NCI-H2196 (cell line): ENCODE results near the gene MAGEA8.
"Not testable (repeated sequence)": the region's sequence is repeated elsewhere in the genome, so short reads cannot be mapped to it uniquely, and the experiment has no call there.

ENCODE experiments used
- DNase-seq: peaks from one replicate; lab custom pipeline; 2025; ENCODE audit not compliant: unreplicated experiment; lab: John Stamatoyannopoulos, UW

Gene MAGEA8

DNA sequence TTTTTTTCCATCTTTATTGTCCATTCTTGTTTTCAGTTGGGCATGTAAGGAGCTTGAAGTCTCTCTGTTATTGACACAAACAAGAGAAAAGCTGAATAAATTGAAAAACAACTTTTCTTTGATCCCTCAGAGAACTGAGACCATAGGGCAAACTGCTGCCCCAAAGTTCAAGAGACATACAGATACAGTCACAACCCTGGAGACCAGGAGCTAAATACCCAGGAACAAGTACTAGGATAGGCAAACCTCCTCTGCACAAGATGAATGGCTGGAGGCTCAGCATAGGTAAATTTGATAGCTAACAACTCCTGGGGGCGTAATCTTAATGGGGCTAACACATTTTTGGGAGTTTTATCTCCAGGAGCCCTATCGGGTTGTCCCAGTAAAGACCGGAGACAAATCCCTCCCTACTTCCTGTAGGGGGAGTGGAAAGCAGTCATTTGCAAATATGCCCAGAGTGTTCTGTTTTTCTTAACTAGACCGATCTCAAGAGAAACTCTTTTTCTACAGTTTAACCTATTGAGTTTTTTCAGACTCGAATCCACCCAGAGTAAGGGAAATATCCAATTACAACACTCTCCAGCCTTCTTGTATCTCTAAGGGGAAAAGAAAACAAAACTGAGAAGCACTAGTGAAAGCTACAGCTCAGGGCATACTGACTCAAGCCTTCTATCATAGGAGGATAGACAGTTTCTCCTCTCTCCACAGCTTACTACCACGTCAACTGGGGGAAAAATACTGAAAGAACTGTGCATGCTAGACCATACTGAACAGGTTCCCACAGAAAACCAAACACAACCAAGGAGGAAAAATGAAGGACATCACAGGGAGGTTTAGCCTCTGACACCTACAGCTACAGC, 23.1 kb downstream of the MAGEA8 start:
- DNase-seq: no peak

DNA sequence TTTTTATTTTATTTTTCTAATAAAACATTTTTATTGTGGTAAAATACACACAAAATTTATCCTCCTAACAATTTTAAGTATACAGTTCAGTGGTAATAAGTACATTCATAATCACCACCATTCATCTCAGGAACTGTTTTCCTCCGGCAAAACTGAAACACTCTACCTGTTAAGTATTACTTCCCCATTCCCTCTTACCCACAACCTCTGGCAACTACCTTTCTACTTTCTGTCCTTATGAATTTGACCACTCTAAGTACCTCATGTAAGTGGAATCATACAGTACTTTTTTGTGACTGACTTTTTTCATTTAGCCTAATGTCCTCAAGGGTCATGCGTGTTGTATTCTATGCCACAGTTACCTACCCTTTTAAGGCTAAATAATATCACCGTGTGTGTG, 27.3 kb downstream of the MAGEA8 start:
- no peak for DNase-seq

DNA sequence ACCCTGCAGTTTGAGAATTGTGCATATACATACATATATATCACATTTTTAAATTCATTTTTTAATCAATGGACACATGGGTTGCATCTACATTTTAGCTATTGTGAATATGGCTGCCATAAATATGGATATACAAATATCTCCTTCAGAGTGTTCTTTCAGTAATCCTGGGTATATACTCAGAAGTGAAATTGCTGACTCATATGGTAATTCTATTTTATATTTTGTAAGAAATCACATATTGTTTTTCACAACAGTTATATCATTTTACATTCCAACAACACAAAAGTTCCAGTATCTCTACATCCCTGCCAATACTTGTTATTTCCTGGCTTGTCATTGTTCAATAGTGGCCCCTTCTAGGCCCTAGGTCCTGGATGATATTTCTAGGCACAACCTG, 27.7 kb downstream of the MAGEA8 start:
- no peak for DNase-seq

DNA sequence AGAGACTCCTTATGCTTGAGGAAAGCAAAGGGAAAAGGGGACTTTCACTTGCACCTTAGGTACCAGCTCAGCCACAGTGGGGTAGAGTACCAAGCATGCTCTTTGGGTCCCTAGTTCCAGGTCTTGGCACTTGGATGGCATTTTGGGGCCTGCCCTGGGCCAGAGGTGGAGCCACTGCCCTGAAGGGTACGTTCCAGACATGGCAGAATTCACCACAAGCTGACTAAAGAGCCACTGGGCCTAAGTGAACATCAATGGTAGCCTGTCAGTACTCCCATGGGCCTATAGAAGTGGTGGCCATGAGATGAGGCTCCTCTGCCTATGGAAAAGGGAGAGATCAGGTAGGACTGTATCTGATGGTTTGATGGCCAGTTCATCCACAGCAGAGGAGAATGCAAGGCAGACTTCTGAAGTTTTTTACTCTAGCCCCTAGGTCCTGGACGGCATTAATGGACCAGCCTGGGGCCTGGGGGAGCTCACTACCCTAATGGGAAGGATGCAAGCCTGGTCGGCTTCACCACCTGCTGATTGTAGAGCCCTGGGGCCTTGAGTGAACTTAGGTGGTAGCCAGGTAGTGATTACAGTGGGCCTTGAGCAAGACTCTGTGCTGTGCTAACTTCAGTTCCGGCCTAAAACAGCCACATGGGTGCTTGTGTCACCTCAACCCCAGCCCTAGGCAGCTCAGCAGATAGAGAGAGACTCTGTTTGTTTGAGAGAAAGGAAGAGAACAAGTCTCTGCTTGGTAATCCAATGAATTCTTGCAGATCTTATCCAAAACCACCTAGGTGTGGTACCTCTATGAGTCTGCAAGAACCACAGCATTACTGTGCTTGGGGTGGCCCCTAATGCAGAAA, 28.6 kb downstream of the MAGEA8 start:
- DNase-seq: no peak

DNA sequence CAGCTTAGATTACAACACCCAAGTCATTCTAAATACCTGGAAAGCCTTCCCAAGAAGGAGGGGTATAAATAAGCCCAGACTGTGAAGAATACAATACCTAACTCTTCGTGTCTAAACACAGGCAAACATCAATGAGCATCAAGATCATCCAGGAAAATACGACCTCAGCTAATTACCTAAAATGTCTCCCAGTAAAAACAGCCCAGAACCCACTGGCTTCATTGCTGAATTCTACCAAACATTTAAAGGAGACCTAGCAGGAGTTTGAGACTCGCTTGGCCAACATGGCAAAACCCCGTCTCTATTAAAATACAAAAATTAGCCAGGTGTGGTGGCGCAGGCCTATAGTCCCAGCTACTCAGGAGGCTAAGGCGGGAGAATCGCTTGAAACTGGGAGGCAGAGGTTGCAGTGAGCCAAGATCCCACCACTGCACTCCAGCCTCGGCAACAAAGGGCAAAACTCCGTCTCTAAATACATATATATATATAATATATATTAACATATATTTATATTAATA, 29.3 kb downstream of the MAGEA8 start:
- DNase-seq: no peak

DNA sequence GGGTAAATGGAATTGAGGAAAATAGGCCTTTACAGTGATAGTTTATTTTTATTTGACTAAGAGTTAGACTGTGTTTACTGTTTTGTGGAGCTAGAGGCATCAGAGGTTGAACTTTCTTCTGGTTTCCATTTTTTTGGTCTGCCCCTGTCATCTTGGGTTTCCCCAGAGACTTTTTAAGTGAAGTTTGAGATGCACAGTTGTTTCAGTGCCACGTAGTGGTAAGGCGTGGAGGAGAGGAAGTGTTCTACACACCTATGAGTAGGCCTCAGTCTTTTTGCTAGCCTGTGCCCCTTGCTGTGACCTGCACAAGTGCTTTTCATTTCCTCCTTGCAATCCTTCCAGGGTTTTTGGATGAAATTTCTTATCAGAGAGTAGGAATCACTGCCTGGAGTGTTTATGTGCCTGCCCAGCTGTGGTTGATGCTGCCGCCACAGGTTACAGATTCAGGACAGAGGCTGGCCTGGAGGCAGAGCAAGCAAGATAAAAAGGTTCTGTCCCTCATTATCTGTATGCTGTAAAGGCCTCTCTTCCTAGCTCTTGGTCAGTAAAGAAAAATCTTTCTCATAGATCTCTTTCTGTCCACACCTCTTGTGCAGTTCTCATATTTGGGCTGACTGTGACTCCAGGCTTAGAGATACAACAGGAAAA, 35.9 kb downstream of the MAGEA8 start:
- DNase-seq: no peak

DNA sequence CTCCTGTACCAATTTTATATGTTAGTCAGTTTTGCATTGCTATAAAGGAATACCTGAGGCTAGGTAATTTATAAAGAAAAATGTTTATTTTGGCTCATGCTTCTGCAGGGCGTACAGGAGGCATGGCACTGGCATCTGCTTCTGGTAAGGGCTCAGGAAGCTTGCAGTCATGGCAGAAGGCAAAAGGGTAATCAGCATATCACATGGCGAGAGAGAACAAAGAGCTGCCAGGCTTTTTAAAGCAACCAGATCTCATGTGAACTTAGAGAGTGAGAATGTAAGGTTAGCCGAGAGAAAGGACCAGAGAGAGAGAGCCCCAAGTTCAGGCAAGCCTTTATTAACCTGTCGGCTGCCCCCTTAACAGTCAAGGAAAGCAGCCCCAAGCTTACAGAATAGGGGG, 42.9 kb downstream of the MAGEA8 start:
- DNase-seq: not testable (repeated sequence)

DNA sequence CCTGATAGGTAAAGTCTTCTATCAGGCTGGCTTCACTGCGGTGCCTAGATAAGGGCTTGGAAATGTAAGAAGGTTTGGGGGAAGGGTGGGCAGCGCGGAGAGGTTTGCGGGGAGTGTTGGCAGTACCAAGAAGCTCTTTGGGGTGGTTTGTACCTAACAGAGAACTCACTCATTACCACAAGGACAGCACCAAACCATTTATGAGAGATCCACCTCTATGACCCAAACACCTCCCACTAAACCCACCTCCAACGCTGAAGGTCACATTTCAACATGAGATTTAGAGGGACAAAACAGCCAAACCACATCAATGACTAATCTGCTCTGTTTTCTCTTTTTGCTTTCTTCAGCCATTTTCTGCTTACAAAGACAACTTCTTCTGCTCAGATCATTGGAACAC, 43.5 kb downstream of the MAGEA8 start:
- DNase-seq: not testable (repeated sequence)

DNA sequence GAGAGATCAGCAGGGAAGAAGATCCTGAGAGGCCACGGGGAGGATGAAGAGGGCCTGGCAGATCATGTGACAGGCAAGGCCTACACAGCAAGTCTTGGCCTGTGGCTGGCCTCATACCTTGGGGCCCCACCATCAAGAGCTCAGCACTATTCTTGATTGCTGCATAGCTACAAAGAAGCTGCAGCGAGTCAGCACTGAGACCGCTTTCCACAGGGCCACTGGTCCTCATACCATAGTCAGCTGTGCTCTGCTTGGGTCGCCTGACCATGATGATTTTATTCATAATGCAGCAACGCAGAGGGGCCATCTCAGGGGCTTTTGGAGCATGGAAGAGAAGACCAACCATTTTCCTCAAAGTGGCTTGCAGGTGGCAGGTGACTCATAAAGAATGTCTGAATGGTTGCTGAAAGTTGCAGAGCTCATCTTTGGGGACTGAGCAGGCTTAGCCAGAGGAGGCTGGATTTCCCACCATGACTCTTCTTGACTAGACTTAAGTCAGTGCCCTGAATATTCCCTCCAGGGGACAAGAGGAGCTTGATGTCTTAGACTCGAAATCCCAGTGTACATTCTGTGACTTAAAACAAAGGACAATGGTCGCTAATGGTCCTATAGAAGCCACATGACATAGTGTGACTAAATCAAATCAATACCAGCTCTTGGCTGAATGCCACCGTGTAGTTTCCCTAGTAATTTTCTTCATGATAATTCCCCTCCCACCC, 46.4 kb downstream of the MAGEA8 start:
- DNase-seq: not testable (repeated sequence)

DNA sequence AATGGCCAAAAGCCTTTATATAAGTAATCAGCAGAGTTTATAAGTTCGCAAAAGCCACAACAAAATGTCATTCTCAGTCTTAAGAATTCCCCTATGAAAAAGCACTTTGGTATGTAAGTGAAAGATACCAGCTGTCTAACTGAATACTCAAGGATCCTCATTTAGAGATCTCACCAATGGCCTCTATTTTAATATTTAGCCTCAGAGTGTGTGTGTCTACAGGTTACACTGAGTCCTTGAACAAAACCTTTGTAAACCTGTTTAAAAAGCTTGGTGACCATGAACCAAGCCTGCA, 46.9 kb downstream of the MAGEA8 start:
- DNase-seq: not testable (repeated sequence)

DNA sequence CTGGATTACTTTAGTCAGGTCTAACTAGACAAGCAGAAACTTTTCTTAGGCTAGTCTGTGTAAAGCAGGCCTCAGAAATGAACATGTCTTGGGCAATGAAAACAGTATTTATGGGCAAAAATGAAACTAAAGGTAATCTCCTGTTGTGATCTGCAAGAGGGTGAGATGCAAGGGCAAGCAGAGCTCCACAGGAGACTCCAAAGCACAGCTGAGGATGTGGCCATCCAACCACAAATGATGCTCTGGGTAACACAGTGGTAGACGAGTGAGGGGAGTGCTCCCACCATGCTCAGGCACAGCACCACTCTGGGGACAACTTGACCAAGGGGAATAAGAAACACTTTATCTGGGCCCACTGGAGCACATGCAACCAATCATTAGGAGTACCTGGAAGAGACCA, 47.7 kb downstream of the MAGEA8 start:
- not testable (repeated sequence) for DNase-seq

DNA sequence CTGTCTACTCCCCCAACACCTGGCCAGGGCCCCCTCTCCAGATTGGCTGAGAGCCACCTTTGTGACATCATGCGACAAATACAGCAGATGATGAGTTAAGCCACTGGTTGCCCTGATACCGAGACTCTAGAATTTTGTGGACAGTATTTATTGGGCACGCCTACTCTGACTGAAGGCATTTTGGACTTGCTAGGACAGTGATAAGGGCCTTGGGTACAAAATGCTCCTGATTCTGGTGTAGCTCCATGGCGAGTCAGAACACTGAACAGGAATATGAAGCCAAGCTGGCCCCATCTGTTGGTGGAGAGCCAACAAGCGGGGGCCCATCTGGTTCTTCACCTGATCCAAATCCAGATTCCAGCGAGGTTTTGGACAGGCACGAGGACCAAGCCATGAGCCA, 48.4 kb downstream of the MAGEA8 start, which contains the start of gene HSFX4:
Gene HSFX4, plus strand, starts transcription at position 174 of the 400 bp plus-strand sequence. Its CDS starts 72 bp downstream, at position 246.
- not testable (repeated sequence) for DNase-seq

DNA sequence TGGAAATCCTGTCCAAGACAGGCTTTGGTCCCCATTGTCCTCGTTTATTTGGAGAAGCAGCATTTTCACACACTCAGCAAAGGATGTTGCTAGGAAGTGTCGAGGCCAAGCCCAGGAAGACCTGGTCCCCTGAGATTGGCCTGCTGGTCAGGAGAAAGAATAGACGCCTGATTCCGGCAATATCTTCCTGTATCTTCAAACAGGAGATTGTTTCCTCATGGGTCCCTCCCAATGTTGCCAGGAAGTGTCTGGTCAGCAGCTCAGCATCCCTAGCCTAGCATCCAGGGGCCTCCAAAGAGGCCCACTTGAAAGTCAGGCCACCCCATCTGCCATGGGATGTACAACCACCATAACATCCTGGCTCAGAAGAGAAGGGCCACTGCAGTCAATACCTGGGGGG, 50.4 kb downstream of the MAGEA8 start:
- not testable (repeated sequence) for DNase-seq

DNA sequence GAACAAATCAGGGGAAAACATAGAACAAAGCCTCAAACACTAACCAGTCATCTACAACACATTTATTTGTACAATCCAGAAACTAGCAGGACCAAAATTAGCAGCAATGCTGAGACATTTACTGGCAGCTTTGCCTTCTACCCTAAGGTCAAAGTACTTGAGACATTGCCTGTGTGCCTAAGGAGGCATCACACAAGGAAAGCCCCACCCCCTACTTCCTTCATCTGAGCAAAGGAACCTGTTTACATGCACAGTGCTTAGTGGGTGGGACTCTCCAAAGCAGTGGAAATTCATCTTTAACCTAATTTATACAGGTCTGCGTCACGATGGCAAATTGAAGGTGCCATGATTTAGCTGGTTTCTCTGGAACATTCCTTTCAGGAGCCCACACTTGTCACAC, 51.2 kb downstream of the MAGEA8 start:
- not testable (repeated sequence) for DNase-seq

DNA sequence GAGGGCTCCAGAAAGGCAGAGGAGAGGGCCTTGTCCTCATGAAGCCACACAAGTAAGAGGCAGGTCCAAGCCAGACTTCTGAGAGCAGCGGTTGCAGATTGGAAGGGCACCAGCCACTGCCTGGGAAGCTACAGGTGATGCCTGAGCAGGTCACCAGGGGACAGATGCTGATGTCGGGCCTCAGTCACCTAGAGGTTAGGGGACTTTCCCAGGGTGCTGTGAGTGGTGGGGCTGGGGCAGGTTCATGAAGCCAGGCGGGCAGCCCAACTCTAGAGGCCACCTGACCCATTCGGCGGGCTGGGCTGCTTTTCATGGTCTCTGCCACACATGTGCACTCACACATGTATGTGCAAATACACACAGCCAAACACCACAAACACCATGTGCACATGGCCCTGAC, 52.0 kb downstream of the MAGEA8 start:
- DNase-seq: not testable (repeated sequence)

DNA sequence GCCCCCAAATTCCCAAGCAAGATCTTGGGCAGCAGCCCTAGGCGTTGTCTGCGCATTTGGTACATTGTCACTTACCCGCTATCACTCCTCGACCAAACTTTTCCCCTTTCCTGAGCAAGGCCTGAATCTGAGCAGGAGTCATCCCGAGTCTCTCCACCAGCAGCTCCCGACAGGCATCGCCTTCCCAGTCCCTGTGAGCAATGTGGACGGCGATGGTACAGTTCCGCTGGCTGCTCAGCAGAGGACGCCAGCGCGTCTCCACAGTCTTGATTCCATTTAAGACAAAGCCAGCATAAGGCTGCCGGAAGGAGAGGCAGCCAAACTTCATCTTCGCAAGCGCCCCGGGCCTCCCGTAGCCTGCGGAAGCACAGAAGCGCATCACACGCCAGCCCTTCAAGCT, 52.6 kb downstream of the MAGEA8 start:
- DNase-seq: not testable (repeated sequence)
